Globus pallidus (tissue), 1 donor: ENCODE data around the gene EPHB3.

Experiments
- DNase-seq: peaks from one replicate; pipeline ENCODE4 v3.0.0-alpha.2; 2015; ENCODE audit warnings: low spot score

Gene EPHB3

GRCh38 chr3:184561061-184561912 lies at the start of gene EPHB3:
Gene EPHB3 (plus strand): TSS chr3:184561785. CDS start chr3:184562236, 451 bp downstream.
- peak; percentile 99 for DNase-seq

- DNase-seq, result no peak
Measured at GRCh38 chr3:184512621-184513020, 49.0 kb upstream of the EPHB3 start.

DNA sequence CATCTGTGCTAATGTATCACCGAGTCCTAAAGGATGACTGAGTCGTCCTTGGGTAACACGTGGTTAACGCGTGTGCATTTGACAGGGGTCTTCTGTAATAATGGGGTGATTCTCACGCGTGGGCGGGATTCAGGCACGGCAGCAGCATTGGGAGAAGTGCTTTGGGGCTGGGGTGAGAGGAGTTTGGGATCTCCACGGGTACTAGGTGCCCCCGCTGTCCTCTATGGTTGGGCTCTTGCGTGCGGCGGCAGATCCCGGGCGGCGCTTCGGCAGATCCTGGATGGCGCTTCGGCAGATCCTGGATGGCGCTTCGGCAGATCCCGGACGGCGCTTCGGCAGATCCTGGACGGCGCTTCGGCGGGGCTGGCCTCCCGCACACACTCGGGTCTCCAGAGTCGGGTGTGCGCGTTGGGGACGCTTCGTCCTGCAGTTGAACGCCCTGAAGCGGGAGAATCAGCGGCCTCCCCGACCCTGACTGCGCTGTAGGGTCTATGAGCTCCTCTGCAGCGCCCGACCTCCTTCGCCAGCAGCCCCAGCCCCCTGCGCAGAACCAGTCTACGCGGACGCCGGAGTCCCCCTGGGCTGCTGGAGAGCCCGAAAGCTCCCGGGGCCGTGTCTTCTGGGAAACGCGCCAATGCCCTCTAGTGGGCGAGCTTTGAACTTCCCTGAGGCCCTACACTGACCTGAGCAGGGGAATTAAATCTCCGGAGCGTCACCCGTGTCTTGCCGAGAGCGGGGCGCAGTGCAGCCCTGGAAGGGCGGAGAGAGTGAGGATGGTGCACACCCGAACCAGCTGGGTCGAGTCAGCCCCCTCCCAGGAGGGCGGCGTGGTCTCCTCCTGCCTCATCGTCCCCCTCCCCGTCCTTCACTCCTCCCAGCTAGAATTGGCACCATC lies 48.1 kb upstream of the EPHB3 start:
- DNase-seq, result peak; percentile 66

DNA sequence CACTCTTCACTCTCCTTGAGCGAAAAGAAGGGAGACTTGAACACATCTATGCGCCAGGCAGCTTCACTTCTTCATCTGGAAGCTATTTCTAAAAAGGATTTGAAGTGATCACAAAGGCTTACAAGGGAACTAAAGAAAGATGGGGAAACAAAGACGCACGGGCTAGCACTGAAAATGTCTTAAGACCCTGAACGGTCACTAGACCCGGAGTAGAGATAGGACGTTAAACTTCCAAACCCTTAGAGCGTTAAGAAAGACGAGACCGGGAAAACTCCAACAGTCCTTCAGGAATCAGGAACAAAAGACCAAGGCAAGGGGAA lies 47.5 kb upstream of the EPHB3 start:
- DNase-seq, result no peak

DNA sequence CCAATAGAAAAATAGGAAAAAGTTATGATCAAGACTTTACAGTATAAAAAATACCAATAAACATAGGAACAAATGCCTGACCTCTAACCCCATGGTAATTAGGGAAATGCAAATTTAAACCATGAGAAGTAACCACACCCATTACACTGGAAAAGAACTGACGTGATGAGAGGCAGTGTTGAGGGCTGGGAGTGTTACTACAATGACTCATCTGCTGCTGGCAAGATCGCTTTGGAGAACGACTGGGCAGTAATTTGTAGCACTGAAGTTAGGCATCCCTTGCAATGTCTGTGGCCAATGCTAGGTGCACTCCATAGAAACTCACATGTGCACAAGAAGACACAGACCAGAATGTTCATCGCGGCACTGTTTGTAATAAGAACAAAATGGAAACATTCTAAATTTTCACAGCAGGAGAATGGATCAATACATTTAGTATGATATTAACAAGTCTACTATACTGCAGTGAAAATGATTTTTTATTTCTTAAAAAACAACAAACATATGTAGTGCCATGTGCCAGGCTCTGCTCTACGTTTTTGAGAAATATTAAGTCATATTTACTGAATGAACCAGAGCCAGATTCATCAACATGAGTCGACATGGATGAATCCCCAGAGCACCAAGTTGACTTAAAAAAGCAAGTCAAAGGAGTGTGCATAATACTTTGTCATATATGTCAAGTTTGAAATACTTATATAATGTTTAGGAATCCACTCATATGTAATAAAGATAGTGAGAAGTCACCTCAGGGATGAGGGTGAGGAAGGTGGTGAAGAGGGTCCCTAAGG lies 37.6 kb upstream of the EPHB3 start:
- no peak for DNase-seq

DNA sequence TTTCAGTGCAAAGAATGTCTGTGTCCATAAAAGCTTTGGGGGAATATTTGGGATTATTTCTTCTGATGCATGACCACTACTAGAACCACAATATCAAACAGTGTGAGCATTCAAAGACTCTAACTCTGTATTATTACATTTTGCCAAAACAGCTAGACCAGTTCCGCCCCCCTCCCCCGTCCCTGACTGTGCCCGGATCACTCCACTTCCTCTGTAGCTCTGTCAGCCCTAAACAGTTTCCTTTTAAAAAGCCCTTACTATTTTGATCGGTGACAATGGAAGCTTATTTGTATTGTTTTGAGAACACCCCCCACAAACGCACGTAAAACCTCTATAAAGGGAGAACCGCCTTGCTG lies 36.6 kb upstream of the EPHB3 start:
- no peak for DNase-seq

GRCh38 chr3:184525337-184526087 lies 36.1 kb upstream of the EPHB3 start:
- no peak for DNase-seq

- no peak for DNase-seq
Measured at GRCh38 chr3:184526088-184526433, 35.5 kb upstream of the EPHB3 start.

- no peak for DNase-seq
Measured at GRCh38 chr3:184531626-184532280, 29.8 kb upstream of the EPHB3 start.

- DNase-seq, result no peak
Measured at GRCh38 chr3:184532940-184533732, 28.4 kb upstream of the EPHB3 start.

DNA sequence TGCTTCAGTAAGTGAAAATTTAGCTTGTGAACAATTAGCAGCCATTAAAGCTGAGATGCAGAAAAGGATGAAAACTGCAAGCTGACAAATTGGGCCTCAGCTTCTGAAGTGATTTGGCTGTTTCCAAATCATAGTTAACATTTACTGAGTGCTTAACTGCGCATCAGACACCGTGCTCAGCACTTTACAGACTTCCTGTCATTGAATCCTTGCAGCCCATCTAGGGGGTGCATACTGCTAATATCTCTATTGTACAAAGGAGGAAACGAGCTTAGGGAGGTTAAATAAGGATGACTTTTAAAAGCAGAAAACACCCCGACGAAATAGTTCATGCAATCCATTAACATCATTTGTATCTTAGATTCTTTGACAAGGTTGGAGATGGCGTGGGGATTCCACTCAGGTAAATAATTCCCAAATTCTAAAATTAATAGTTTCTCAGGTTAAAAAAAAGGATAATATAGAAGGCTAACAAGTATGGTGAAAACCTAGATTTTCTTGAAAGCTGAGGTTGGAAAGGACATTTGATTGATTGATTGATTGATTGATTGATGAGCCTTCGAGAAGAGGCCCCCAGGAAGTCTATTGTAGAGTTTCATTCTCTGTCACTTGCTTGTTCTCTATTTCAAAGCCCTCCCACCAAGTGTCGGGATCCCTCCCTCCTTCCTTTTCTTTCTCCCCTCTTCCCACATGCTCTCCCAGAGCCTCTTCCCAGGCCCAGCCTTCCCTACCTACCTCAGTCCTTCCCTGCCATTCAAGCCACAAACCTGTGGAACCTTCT lies 23.5 kb upstream of the EPHB3 start:
- no peak for DNase-seq

- no peak for DNase-seq
Measured at GRCh38 chr3:184538666-184539431, 22.7 kb upstream of the EPHB3 start.

DNA sequence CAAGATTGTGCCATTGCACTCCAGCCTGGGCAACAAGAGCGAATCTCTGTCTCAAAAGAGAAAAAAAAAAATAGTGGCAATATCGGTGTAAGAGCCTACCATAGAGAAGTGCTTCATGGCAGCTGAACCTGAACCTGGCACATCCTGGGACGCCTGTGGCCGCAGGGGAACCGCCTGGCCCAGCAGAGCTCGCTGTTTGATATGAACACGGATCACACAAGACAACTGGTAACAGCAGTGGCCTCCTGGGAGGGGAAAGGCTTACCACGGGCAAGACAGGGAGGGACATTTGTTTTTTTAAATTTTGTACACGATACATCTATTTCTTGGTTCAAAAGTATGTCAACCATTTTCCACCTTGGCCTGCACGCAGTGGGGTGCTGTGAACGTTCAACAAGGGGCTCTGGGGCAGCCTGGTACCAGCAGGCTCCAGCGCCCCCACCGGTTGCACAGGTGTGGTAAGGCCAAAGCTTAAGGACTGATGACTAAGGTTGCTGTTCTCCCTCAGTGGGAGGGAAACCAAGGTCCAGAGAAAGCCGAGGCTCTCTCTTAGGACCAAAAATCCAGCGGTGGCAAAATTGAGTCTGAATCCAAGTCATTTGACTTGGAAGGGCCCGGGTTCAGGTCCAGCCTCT lies 21.7 kb upstream of the EPHB3 start:
- no peak for DNase-seq

DNA sequence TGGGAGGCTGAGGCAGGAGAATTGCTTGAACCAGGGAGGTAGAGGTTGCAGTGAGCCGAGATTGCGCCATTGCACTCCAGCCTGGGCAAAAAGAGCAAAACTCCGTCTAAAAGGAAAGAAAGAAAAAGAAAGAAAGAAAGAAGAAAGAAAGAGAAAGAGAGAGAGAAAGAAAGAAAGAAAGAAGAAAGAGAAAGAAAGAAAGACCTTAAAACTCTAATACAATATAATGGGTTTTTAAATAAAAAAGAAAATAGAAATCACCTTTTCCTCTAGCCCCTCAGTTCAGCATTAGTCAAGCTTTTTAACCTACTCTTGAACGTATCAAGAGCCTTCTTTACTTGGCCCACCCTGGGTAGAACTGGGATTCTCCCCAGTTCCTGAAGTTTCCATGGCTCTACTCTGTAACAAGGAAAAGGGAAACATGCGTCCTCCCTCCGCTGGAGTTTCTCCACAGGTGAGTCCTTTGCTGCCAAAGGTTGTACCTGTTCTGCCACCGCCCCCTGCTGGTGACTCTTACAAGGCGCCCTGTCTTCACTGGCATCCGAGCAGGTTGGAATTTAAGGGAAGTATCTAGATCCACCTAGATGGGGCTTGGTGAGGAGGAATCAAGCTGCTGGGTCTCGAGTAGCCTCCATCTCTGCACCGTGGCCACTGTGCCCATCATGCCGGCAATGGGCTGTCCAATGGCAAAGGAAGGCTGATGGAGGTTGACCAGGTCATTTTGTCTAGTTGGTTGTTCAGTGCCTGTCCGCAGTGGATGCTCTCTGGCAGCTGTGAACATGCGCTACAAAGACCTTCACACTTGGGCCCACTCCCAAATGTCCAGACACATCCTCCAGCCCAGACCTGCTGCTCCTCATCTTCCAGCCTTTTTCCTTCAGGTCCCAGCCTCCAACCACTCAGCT lies 20.6 kb upstream of the EPHB3 start:
- DNase-seq, result no peak

GRCh38 chr3:184541886-184542562 lies 19.6 kb upstream of the EPHB3 start:
- DNase-seq, result no peak

- no peak for DNase-seq
Measured at GRCh38 chr3:184542577-184542976, 19.0 kb upstream of the EPHB3 start.

- no peak for DNase-seq
Measured at GRCh38 chr3:184543256-184543655, 18.3 kb upstream of the EPHB3 start.
